AG20443 (cell line): ENCODE data around the gene VAC14.
A peak's percentile ranks its signal among the peaks of the same experiment; 100 is the strongest.

Experiments used
- DNase-seq: peaks from one replicate; pipeline ENCODE4 v3.0.0; 2012; ENCODE audit warnings: low spot score, mixed read lengths

Gene VAC14

GRCh38 chr16:70725024-70725911 is 75.7 kb downstream of the VAC14 start:
- DNase-seq: no peak

GRCh38 chr16:70724146-70725023 is 76.6 kb downstream of the VAC14 start:
- DNase-seq: no peak

- no peak for DNase-seq
Observed at GRCh38 chr16:70723740-70724145, 77.2 kb downstream of the VAC14 start.

- no peak for DNase-seq
Observed at GRCh38 chr16:70721202-70721963, 79.6 kb downstream of the VAC14 start.

- no peak for DNase-seq
Observed at GRCh38 chr16:70720425-70721201, 80.3 kb downstream of the VAC14 start.

- no peak for DNase-seq
Observed at GRCh38 chr16:70717065-70717464, 83.9 kb downstream of the VAC14 start.

GRCh38 chr16:70715860-70716357 is 85.0 kb downstream of the VAC14 start:
- DNase-seq: no peak

DNA sequence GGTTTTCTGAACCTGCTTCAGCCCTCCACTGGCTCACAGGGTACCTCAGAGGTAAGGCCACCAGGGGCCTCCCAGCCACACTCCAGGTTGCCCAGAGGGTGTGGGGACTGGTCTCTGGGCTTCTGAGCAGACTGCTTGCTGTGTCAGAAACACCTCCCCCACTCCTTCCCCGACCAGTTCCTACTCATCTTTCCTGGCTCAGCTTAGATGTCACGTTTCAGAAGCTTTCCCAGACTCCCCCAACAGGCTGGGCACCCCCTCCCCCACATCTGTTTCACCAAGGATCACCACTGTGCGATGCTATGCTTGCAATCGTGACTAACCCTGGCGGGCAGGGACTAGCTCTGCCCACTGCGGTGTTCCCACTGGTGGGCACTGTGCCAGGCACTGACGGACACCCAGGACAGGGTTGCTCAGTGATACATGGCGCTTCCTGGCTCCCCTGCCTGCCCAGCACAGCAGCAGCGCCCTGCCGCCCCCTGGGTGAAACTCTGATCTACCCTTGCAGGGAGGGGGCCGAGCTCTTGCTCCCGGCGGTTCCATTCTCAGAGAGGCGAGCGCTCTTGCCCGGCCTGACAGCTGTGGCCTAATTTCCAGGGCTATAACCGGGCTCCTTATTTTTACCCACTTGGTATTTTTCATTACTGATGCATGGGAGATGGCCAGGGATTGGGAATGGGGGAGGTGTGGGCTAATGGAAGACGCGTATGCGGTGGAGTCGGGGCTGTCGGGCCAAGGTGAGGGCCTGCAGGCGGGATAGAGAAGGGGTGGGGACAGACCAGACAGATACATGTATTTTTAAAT is 85.7 kb downstream of the VAC14 start:
- DNase-seq: peak; percentile 95

- peak; percentile 18 for DNase-seq
Observed at GRCh38 chr16:70714581-70715054, 86.3 kb downstream of the VAC14 start.

DNA sequence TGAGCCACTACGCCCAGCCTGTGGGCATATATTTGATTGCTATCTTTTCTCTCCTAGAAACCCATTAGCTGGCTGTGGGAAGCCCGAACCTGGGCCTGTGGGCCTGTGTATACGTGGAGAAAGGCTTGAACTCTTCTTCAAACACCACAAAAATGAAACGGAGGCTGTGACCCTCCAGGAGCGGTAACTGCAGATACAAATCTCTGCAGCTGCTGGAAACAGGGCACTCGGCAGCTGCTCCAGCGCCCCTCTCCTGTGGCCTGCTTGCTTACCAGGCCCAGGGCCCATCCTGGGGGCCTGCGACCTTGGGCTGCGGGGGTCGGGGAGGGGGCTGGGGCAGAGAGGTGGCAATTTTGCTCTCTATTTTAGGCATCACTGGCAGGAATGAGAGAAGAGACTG is 87.1 kb downstream of the VAC14 start:
- no peak for DNase-seq

DNA sequence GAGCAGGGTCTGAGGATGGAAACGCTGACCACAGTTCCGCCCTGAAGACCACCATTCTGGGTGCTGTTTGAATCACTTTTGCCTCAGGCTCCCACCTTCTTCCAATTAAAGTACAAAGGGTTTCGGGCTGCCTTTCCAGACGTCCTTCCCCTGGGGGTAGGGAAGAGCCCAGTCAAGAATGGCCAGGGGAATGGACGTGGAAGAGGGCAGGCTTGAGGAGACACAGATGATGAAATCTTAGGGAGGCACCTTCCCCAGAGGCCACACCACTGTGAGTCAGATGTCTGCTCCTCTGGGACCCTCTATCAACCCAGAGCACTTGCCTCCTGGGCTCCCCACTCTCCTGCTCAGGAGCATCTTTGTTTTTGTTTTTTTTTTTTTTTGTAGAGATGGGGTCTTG is 87.6 kb downstream of the VAC14 start:
- no peak for DNase-seq

DNA sequence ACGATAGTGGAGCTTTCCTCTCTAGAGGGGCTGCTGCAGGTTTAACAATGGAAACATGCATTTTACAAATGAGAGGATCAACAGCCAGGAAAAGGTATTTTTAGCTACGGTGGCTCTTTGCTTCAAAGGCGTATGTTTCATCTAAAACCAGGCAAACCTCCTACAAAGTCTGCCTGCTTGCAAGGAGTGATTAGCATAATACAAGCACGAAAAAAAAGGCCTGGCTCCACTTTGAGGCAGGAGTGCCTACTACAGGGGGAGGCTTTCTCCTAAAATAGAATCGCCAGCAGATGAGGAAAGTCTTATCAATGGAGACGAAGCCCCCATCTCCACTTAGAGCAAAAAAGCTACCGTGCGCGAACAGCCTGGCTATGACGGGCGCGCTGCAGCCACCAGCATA is 88.0 kb downstream of the VAC14 start:
- DNase-seq: no peak

DNA sequence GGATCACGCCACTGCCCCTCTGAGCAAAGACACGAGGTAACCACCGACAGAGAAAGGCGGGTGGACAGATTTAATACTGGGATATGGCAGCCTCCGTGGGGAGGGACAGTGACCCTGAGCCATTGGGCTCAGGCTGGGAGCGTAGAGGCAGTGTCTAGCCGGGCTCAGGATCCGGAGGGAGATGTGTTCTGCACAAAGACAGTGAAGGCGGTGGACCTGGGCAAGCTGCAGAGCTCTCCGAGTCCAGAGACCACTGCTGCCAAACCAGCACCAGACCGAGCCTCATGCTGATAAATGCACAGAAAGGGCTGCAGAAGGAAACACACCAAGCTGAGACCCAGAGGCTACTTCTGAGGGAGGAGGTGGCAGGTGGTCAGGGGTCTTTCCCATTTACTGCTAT is 88.6 kb downstream of the VAC14 start:
- no peak for DNase-seq

- no peak for DNase-seq
Observed at GRCh38 chr16:70711211-70712031, 89.5 kb downstream of the VAC14 start.

- DNase-seq: no peak
Observed at GRCh38 chr16:70710422-70711210, 90.3 kb downstream of the VAC14 start.

DNA sequence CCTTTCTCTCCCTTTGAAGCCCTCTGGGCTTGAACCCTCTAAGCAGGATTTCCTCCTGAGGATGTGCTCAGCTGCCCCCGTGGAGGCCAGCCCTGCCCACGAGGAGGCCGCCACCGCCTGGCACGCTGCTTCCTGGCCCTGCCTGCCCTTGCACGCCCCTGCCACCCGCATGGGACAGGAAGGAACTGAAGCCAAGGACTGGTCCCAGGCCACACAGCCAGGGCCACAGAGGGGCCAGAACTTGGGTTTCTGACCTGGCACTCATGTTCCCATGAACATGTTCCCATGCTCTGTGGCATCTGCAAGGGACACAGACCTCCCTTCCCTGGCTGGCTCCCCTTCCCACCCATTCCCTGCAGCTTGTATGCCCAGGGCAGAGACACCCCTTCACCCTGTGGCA is 91.0 kb downstream of the VAC14 start:
- DNase-seq: no peak

DNA sequence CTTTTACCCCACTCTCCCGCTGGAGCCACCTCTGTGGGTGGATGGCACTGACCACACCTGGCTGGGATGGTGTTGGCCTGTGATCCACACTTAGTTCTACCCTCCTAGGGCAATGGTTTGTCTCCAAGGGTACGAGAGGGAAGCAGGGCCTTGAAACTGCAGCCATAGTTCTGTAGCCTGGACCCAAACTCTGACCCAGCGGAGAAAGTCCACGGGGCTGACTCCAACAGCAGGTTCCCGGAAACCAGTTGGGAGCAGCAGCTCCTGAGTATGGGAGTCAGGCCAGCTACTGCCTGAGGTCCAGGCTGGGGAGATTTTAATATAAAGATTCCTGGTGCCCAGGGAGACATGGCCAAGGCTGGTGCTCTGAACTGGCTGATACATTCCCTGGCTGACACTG is 91.5 kb downstream of the VAC14 start:
- DNase-seq: no peak
